T follicular helper cell (primary cell): ENCODE data around the gene EFNA1.

Source experiments
- DNase-seq: peaks from one replicate; pipeline ENCODE4 v3.0.0-alpha.2; 2020; ENCODE audit warnings: low read depth

The EFNA1 gene

GRCh38 chr1:155124503-155125463 is 2.9 kb upstream of the EFNA1 start:
- no peak for DNase-seq

GRCh38 chr1:155125511-155125945 is 2.1 kb upstream of the EFNA1 start:
- DNase-seq: no peak

GRCh38 chr1:155125946-155126555 is 1.6 kb upstream of the EFNA1 start:
- no peak for DNase-seq

GRCh38 chr1:155126556-155127104 is 1.0 kb upstream of the EFNA1 start:
- no peak for DNase-seq

GRCh38 chr1:155127967-155128754 is 485 bp downstream of the EFNA1 start:
- DNase-seq: no peak

- DNase-seq: no peak
Observed at GRCh38 chr1:155128755-155129473, 1.2 kb downstream of the EFNA1 start.

- DNase-seq: no peak
Observed at GRCh38 chr1:155130272-155131006, 2.8 kb downstream of the EFNA1 start.

- DNase-seq: no peak
Observed at GRCh38 chr1:155131285-155131684, 3.6 kb downstream of the EFNA1 start.

GRCh38 chr1:155131856-155132255 is 4.2 kb downstream of the EFNA1 start:
- no peak for DNase-seq

- no peak for DNase-seq
Observed at GRCh38 chr1:155133799-155134281, 6.2 kb downstream of the EFNA1 start.

GRCh38 chr1:155134322-155134721 is 6.6 kb downstream of the EFNA1 start:
- no peak for DNase-seq

- DNase-seq: no peak
Observed at GRCh38 chr1:155134880-155135414, 7.3 kb downstream of the EFNA1 start.

GRCh38 chr1:155135415-155136028 is 7.8 kb downstream of the EFNA1 start, which contains the start of gene SLC50A1:
TSS of gene SLC50A1 (plus strand) at chr1:155135852. CDS start at chr1:155135912, 60 bp downstream.
- peak; percentile 87 for DNase-seq

- no peak for DNase-seq
Observed at GRCh38 chr1:155136748-155137147, 9.1 kb downstream of the EFNA1 start.

GRCh38 chr1:155137154-155137949 is 9.7 kb downstream of the EFNA1 start:
- DNase-seq: no peak

- DNase-seq: peak; percentile 86
Observed at GRCh38 chr1:155139895-155140629, 12.4 kb downstream of the EFNA1 start, which contains the start of gene DPM3. TSS of gene DPM3 (minus strand) at chr1:155140531. CDS start at chr1:155140240, 291 bp downstream.

- DNase-seq: no peak
Observed at GRCh38 chr1:155140630-155140953, 12.9 kb downstream of the EFNA1 start.

- DNase-seq: no peak
Observed at GRCh38 chr1:155141749-155142148, 14.1 kb downstream of the EFNA1 start.
